Subcutaneous abdominal adipose tissue (tissue), 5 donors: ENCODE data around the gene ECHS1.
"Not testable (repeated sequence)": the region's sequence is repeated elsewhere in the genome, so short reads cannot be mapped to it uniquely, and the experiment has no call there.

Experiments
- H3K27ac ChIP-seq: one replicate; pipeline ENCODE4 v1.7.0; 2013; ENCODE audit warnings: low read depth, mild to moderate bottlenecking, inconsistent platforms, low read length, moderate library complexity
- H3K27me3 ChIP-seq, 5 donors: one replicate each; pipeline ENCODE4 v1.7.0; 2013; ENCODE audit warnings: low read length in 5 of 5, inconsistent platforms in 1 of 5; ENCODE audit not compliant: control insufficient read depth in 5 of 5, insufficient read depth in 4 of 5
- H3K36me3 ChIP-seq, 5 donors: one replicate each; pipeline ENCODE4 v1.7.0; 2013; ENCODE audit warnings: low read length in 5 of 5; ENCODE audit not compliant: control insufficient read depth in 5 of 5, insufficient read depth in 5 of 5
- H3K4me1 ChIP-seq, 5 donors: one replicate each; pipeline ENCODE4 v1.7.0; 2013; ENCODE audit warnings: low read length in 5 of 5, mild to moderate bottlenecking in 3 of 5, moderate library complexity in 1 of 5; ENCODE audit not compliant: control insufficient read depth in 5 of 5, insufficient read depth in 5 of 5
- H3K4me3 ChIP-seq, 5 donors: one replicate each; pipeline ENCODE4 v1.7.0; 2013; ENCODE audit warnings: low read length in 5 of 5, low read depth in 1 of 5
- H3K9ac ChIP-seq, 5 donors: one replicate each; pipeline ENCODE4 v1.7.0; 2013; ENCODE audit warnings: low read length in 5 of 5, mild to moderate bottlenecking in 4 of 5, moderate library complexity in 3 of 5
- H3K9me3 ChIP-seq, 5 donors: one replicate each; pipeline ENCODE4 v1.7.0; 2013; ENCODE audit warnings: low read length in 5 of 5; ENCODE audit not compliant: control insufficient read depth in 5 of 5
- donor health status: healthy.
- donor health status: healthy.
- donor health status: healthy.
- donor health status: healthy.
- donor health status: healthy.

ECHS1 gene

DNA sequence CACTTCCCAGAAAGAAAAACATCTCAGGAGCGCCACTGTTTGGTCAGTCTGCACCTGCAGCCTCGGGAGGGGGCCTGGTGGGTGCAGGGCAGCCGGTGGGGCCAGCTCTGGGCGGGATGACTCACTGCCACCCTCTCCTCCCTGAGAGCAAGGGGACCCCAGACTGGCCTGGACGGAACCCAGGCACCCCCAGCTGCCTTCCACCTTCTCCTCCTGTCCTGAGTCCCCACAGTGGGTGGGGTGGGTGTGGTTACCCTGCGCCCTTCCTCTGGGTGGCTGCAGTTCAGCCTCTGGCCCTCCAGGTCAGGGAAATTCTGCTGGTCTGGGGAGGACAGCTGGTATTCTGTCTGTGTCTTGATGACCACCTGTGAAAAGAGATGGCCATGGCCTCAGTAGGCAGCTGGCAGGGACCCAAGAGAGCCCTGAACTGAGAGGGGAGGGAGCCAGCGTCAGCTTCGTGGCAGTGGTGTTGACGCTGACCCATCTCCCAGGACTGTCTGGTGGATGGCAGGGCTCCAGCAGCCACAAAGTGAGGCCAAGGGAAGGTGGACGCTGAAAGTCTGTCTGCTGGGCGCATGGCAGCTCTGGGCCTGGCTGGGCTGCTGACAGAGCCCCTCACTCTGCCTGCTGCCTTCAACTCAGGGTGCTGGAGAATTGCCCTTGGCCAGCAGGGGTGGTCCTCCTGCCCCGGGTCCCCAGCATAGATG is 45.4 kb downstream of the ECHS1 start:
- Histone ChIP-seq H3K9ac (no peak overlapping the region), H3K27me3 (peaks cover 41 to 67% (median 42%) of the 10 kb centered on the region in 5 donors), H3K36me3 (no peaks in the 10 kb centered on the region), H3K9me3 (no peaks in the 10 kb centered on the region), H3K4me1 (peaks cover 0 to 21% (median 18%) of the 10 kb centered on the region in 5 donors), H3K27ac (no peak overlapping the region), H3K4me3 (no peak overlapping the region)

GRCh38 chr10:133326745-133327650 is 46.2 kb downstream of the ECHS1 start:
- Histone ChIP-seq H3K36me3 (no peaks in the 10 kb centered on the region), H3K4me1 (peaks cover 0 to 21% (median 18%) of the 10 kb centered on the region in 5 donors), H3K27ac (no peak overlapping the region), H3K9me3 (no peaks in the 10 kb centered on the region), H3K27me3 (peaks cover 35 to 60% (median 42%) of the 10 kb centered on the region in 5 donors), H3K9ac (no peak overlapping the region), H3K4me3 (no peak overlapping the region)

DNA sequence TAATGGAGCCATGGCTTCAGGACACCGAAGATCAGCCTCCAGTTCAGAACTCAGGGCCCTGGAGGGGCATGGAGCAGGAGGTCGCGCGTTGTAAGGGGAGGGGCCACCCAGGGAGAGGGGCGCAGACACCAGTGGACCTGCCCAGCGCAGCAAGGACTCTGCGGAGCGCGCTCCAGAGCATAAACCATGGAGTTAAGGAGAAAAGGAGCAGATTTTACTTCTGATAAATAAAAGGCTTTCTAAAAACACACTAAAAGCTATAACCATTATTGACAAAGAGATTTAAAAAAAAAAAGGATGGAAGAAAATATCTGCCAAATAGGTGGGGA is 47.0 kb downstream of the ECHS1 start:
- H3K36me3 ChIP-seq, result no peaks in the 10 kb centered on the region
- H3K27ac ChIP-seq, result no peak overlapping the region
- peaks cover 0 to 2% (median 0%) of the 10 kb centered on the region in 5 donors for H3K9me3 ChIP-seq
- H3K4me1 ChIP-seq, result peaks cover 0 to 21% (median 18%) of the 10 kb centered on the region in 5 donors
- no peak overlapping the region for H3K9ac ChIP-seq
- H3K4me3 ChIP-seq, result peak overlapping the region in 1 of 5 donors; percentile 55
- H3K27me3 ChIP-seq, result peaks cover 34 to 57% (median 42%) of the 10 kb centered on the region in 5 donors

DNA sequence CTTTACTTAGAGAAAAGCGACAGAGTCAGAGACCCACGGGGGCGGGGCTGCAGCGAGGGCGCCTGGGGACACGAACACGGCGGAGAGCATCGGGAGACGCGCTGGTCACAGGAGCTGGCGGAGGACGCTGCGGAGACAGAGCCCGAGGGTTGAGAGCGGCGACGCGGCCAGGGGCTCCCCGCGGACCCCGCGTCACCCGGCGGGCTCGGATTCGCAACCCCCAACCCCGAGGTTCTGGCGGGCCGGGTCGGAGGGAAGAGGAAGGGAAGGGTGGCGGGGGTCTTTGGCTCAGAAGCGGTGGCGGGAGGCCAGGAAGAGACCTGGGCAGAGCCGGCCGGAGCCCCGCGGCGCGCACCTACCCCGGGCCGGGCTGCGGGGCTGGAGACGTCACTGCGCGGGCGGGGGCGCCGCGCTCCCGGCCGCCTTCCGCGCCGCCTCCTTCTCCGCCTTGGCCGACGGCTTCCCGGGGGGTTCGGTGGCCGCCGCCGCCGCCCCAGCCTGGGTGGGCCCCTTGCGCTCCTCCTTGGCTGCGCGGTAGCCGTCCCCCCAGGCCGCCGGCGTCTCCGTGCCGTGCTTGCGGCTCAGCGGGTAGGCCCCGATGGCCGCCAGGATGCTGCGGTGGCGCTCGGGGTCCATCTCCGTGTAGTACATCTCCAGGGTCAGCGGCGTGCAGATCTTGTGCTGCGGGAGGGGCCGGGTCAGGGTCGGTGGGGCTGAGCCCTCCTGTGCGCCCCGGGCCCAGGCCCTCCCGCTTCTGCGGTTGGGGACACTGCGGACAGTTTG is 47.5 kb downstream of the ECHS1 start:
- Histone ChIP-seq H3K4me3 (peak overlapping the region in 4 of 5 donors; percentile 11 to 55 (median 32)), H3K27ac (no peak overlapping the region), H3K36me3 (no peaks in the 10 kb centered on the region), H3K4me1 (peaks cover 0 to 21% (median 18%) of the 10 kb centered on the region in 5 donors), H3K9ac (no peak overlapping the region), H3K9me3 (peaks cover 0 to 7% (median 0%) of the 10 kb centered on the region in 5 donors), H3K27me3 (peaks cover 32 to 52% (median 42%) of the 10 kb centered on the region in 5 donors)

GRCh38 chr10:133324857-133325260 is 48.3 kb downstream of the ECHS1 start:
- Histone ChIP-seq H3K4me1 (peaks cover 0 to 19% (median 15%) of the 10 kb centered on the region in 5 donors), H3K9ac (no peak overlapping the region), H3K27me3 (peaks cover 32 to 52% (median 43%) of the 10 kb centered on the region in 5 donors), H3K9me3 (peaks cover 0 to 7% (median 0%) of the 10 kb centered on the region in 5 donors), H3K27ac (no peak overlapping the region), H3K36me3 (no peaks in the 10 kb centered on the region), H3K4me3 (peak overlapping the region in 2 of 5 donors; percentile 47 to 55)

DNA sequence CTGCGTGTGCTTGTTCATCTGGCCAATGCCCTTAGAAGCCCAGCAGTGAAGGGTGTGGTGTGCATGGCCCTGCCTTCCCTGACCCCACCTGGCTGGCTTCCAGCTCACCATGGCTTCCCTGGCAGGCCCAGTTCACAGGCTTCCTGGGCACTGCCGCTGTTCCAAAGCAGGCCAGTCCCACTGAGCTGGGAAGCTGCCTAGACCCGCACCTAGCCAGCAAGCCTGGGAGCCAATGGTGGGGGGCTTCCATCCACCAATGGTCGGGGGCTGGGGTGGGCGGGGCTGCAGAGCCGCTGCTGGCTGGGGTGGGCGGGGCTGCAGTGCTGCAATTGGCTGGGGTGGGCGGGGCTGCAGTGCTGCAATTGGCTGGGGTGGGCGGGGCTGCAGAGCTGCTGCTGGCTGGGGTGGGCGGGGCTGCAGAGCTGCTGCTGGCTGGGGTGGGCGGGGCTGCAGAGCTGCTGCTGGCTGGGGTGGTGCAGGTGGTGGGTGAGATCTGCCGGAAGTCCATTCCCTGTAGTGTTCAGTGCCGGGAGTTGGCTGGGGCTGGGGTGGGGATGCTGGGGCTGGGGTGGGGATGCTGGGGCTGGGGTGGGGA is 48.9 kb downstream of the ECHS1 start:
- H3K27me3 ChIP-seq, result peaks cover 32 to 53% (median 46%) of the 10 kb centered on the region in 5 donors
- H3K4me3 ChIP-seq, result no peak overlapping the region
- H3K9me3 ChIP-seq, result peaks cover 0 to 7% (median 0%) of the 10 kb centered on the region in 5 donors
- H3K9ac ChIP-seq, result no peak overlapping the region
- no peaks in the 10 kb centered on the region for H3K36me3 ChIP-seq
- peaks cover 0 to 16% (median 13%) of the 10 kb centered on the region in 5 donors for H3K4me1 ChIP-seq
- no peak overlapping the region for H3K27ac ChIP-seq

DNA sequence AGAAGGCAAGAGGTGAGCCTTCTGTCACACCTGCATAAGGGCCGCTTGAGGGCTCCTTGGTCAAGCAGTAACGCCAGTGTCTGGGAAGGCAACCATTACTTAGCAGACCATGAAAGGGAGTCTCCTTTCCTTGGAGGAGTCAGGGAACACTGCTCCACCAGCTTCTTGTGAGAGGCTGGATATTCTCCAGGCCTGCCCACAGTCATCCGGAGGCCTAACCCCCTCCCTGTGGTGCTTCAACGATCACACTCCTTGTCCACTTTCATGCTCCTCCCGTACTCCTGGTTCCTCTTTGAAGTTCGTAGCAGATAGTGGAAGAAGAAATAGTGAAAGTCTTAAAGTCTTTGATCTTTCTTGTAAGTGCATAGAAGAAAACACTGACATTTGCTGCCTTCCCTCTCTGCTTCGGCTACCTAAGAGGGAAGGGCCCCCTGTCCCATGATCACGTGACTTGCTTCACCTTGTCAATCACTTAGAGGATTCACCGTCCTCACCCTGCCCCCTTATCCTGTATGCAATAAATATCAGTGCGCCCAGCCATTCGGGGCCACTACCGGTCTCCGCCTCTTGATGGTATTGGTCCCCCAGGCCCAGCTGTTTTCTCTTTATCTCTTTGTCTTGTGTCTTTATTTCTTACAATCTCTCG is 51.0 kb downstream of the ECHS1 start:
- H3K27me3 ChIP-seq, result peaks cover 28 to 41% (median 33%) of the 10 kb centered on the region in 5 donors
- H3K4me3 ChIP-seq, H3K27ac ChIP-seq, H3K9me3 ChIP-seq, H3K9ac ChIP-seq, H3K36me3 ChIP-seq: not testable (repeated sequence)
- H3K4me1 ChIP-seq, result peaks cover 0 to 24% (median 17%) of the 10 kb centered on the region in 5 donors

GRCh38 chr10:133320852-133321422 is 52.2 kb downstream of the ECHS1 start:
- H3K27ac ChIP-seq, H3K4me3 ChIP-seq, H3K9ac ChIP-seq, H3K36me3 ChIP-seq, H3K9me3 ChIP-seq: not testable (repeated sequence)
- peaks cover 16 to 29% (median 21%) of the 10 kb centered on the region in 5 donors for H3K27me3 ChIP-seq
- H3K4me1 ChIP-seq, result peaks cover 0 to 20% (median 15%) of the 10 kb centered on the region in 5 donors
